G401 (cell line): ENCODE measurements around the gene NDST4. TPM values are rescaled to one million over a fixed set of nuclear protein-coding genes. Genes with fewer than 3 reads are reported as not detected.

Experiments used
- DNase-seq: peaks from one replicate; pipeline ENCODE4 v3.0.0-alpha.2; 2015; ENCODE audit warnings: low spot score
- in situ Hi-C: cut with HindIII; loops from 2 replicates; pipeline ENCODE4 v1.10.0; 2016; ENCODE audit warnings: low sequenced_read_pairs, mixed read lengths
- total RNA-seq: library from RNA; depleted of rRNA; stranded (reverse); fragments of >200 nt; shearing (Covaris generic); gene quantifications from 2 replicates; pipeline ENCODE4 v1.2.3, GENCODE V29; 2014

NDST4 gene
- total RNA-seq, 1 experiment from 2014 or later, result not detected

- no peak for DNase-seq
- in situ Hi-C loops, result no loop called here
Observed at GRCh38 chr4:114827651-114828050, 285.8 kb downstream of the NDST4 start.

GRCh38 chr4:114815760-114816159, 297.7 kb downstream of the NDST4 start:
- in situ Hi-C loops, result no loop called here
- no peak for DNase-seq

- in situ Hi-C loops, result no loop called here
- no peak for DNase-seq
Observed at GRCh38 chr4:114813961-114814360, 299.5 kb downstream of the NDST4 start.

- no peak for DNase-seq
- in situ Hi-C loops, result no loop called here
Observed at GRCh38 chr4:114811564-114812301, 301.7 kb downstream of the NDST4 start.

GRCh38 chr4:114807759-114808404, 305.5 kb downstream of the NDST4 start:
- DNase-seq, result no peak
- in situ Hi-C loops, result no loop called here

GRCh38 chr4:114807357-114807756, 306.1 kb downstream of the NDST4 start:
- in situ Hi-C loops, result no loop called here
- no peak for DNase-seq

- in situ Hi-C loops, result no loop called here
- DNase-seq, result no peak
Observed at GRCh38 chr4:114791976-114792375, 321.4 kb downstream of the NDST4 start.

GRCh38 chr4:114785570-114785969, 327.9 kb downstream of the NDST4 start:
- in situ Hi-C loops, result no loop called here
- DNase-seq, result no peak

- DNase-seq, result no peak
- in situ Hi-C loops, result no loop called here
Observed at GRCh38 chr4:114783215-114783595, 330.2 kb downstream of the NDST4 start.

- in situ Hi-C loops, result no loop called here
- no peak for DNase-seq
Observed at GRCh38 chr4:114782415-114783214, 330.8 kb downstream of the NDST4 start.

- in situ Hi-C loops, result no loop called here
- peak; percentile 29 for DNase-seq
Observed at GRCh38 chr4:114780205-114780604, 333.2 kb downstream of the NDST4 start.
